Measurements from ENCODE around the gene SFRP5. TPM values are rescaled to one million over a fixed set of nuclear protein-coding genes. Genes with fewer than 3 reads are reported as not detected.

SFRP5 gene
- polyA plus RNA-seq, 6 donors from 2014 or later = not detected

- H3K9me3 Mint-ChIP-seq = no peaks in the 10 kb centered on the region
- ATAC-seq (ENCODE audit: low read depth in 2 of 2) (no peak), DNase-seq (no peak)
- no peak overlapping the region for H3K27ac Mint-ChIP-seq
- peaks cover 6 to 16% of the 10 kb centered on the region in 2 donors for H3K36me3 Mint-ChIP-seq
- H3K4me1 Mint-ChIP-seq = peaks cover 24 to 33% (median 30%) of the 10 kb centered on the region in 3 donors
- H3K4me3 Mint-ChIP-seq = no peak overlapping the region
- peaks cover 13 to 36% (median 23%) of the 10 kb centered on the region in 3 donors for H3K27me3 Mint-ChIP-seq
These were observed 5.5 kb downstream of the SFRP5 start for GRCh38 chr10:97766106-97766810.

- Mint-ChIP-seq H3K4me3 (no peak overlapping the region), H3K36me3 (peaks cover 6 to 21% of the 10 kb centered on the region in 2 donors), H3K4me1 (peaks cover 16 to 23% (median 19%) of the 10 kb centered on the region in 3 donors), H3K27me3 (peaks cover 8 to 25% (median 13%) of the 10 kb centered on the region in 3 donors), H3K27ac (no peak overlapping the region), H3K9me3 (no peaks in the 10 kb centered on the region)
- no peak for DNase-seq
- no peak for ATAC-seq (ENCODE audit: low read depth in 2 of 2)
These were observed 6.6 kb downstream of the SFRP5 start for GRCh38 chr10:97765201-97765600.

- H3K4me1 Mint-ChIP-seq = peaks cover 16 to 21% (median 17%) of the 10 kb centered on the region in 3 donors
- DNase-seq (peak; percentile 6), ATAC-seq (ENCODE audit: low read depth in 2 of 2) (peak; percentile 60 to 64)
- no peaks in the 10 kb centered on the region for H3K9me3 Mint-ChIP-seq
- peaks cover 6 to 21% of the 10 kb centered on the region in 2 donors for H3K36me3 Mint-ChIP-seq
- H3K27ac Mint-ChIP-seq = peak overlapping the region in 3 of 6 donors; percentile 49 to 93 (median 86)
- peak overlapping the region in 3 of 8 donors; percentile 43 to 58 (median 52) for H3K4me3 Mint-ChIP-seq
- H3K27me3 Mint-ChIP-seq = peaks cover 4 to 18% (median 6%) of the 10 kb centered on the region in 3 donors
These were observed 7.3 kb downstream of the SFRP5 start for GRCh38 chr10:97764519-97764931.

GRCh38 chr10:97763947-97764346 lies 7.9 kb downstream of the SFRP5 start:
- Mint-ChIP-seq H3K27me3 (peaks cover under 1 to 12% (median 2%) of the 10 kb centered on the region in 3 donors), H3K4me1 (peaks cover 16 to 21% (median 17%) of the 10 kb centered on the region in 3 donors), H3K4me3 (peak overlapping the region in 1 of 8 donors; percentile 58), H3K36me3 (peaks cover 6 to 21% of the 10 kb centered on the region in 2 donors), H3K9me3 (no peaks in the 10 kb centered on the region), H3K27ac (peak overlapping the region in 2 of 6 donors; percentile 49 to 86)
- ATAC-seq (ENCODE audit: low read depth in 2 of 2) (no peak), DNase-seq (no peak)

GRCh38 chr10:97763411-97763810 lies 8.4 kb downstream of the SFRP5 start:
- Mint-ChIP-seq H3K4me1 (peaks cover 16 to 21% (median 17%) of the 10 kb centered on the region in 3 donors), H3K36me3 (peaks cover 6 to 21% of the 10 kb centered on the region in 2 donors), H3K27ac (peak overlapping the region in 2 of 6 donors; percentile 29 to 59), H3K4me3 (peak overlapping the region in 1 of 8 donors; percentile 70), H3K9me3 (no peaks in the 10 kb centered on the region), H3K27me3 (peaks cover 0 to 7% (median 0%) of the 10 kb centered on the region in 3 donors)
- DNase-seq = no peak
- no peak for ATAC-seq (ENCODE audit: low read depth in 2 of 2)

GRCh38 chr10:97762816-97763215 lies 9.0 kb downstream of the SFRP5 start:
- Mint-ChIP-seq H3K4me1 (peaks cover 11 to 21% (median 17%) of the 10 kb centered on the region in 3 donors), H3K36me3 (peaks cover 6 to 16% of the 10 kb centered on the region in 2 donors), H3K9me3 (no peaks in the 10 kb centered on the region), H3K4me3 (no peak overlapping the region), H3K27ac (peak overlapping the region in 1 of 6 donors; percentile 36), H3K27me3 (peaks cover 0 to 1% (median 0%) of the 10 kb centered on the region in 3 donors)
- DNase-seq (no peak), ATAC-seq (ENCODE audit: low read depth in 2 of 2) (no peak)

GRCh38 chr10:97762056-97762455 lies 9.7 kb downstream of the SFRP5 start:
- ATAC-seq (ENCODE audit: low read depth in 2 of 2) (no peak), DNase-seq (no peak)
- Mint-ChIP-seq H3K27me3 (no peaks in the 10 kb centered on the region), H3K27ac (no peak overlapping the region), H3K4me1 (peaks cover 9 to 22% (median 21%) of the 10 kb centered on the region in 3 donors), H3K9me3 (no peaks in the 10 kb centered on the region), H3K4me3 (no peak overlapping the region), H3K36me3 (peaks cover 6 to 18% of the 10 kb centered on the region in 2 donors)

GRCh38 chr10:97761331-97761865 lies 10.4 kb downstream of the SFRP5 start:
- H3K36me3 Mint-ChIP-seq = peaks cover 6 to 19% of the 10 kb centered on the region in 2 donors
- peak overlapping the region in 1 of 6 donors; percentile 36 for H3K27ac Mint-ChIP-seq
- no peak for ATAC-seq (ENCODE audit: low read depth in 2 of 2)
- peaks cover 9 to 22% (median 21%) of the 10 kb centered on the region in 3 donors for H3K4me1 Mint-ChIP-seq
- no peaks in the 10 kb centered on the region for H3K27me3 Mint-ChIP-seq
- no peak overlapping the region for H3K4me3 Mint-ChIP-seq
- DNase-seq = no peak
- no peaks in the 10 kb centered on the region for H3K9me3 Mint-ChIP-seq

- DNase-seq = no peak
- ATAC-seq (ENCODE audit: low read depth in 2 of 2) = no peak
- Mint-ChIP-seq H3K4me1 (peaks cover 9 to 21% (median 19%) of the 10 kb centered on the region in 3 donors), H3K36me3 (peaks cover 6 to 19% of the 10 kb centered on the region in 2 donors), H3K27ac (peak overlapping the region in 3 of 6 donors; percentile 16 to 51 (median 36)), H3K27me3 (no peaks in the 10 kb centered on the region), H3K9me3 (no peaks in the 10 kb centered on the region), H3K4me3 (no peak overlapping the region)
These were observed 11.1 kb downstream of the SFRP5 start for GRCh38 chr10:97760461-97761257.

GRCh38 chr10:97759946-97760345 lies 11.9 kb downstream of the SFRP5 start:
- Mint-ChIP-seq H3K36me3 (peaks cover 9 to 23% of the 10 kb centered on the region in 2 donors), H3K27me3 (no peaks in the 10 kb centered on the region), H3K9me3 (no peaks in the 10 kb centered on the region), H3K27ac (no peak overlapping the region), H3K4me3 (peak overlapping the region in 1 of 8 donors; percentile 33), H3K4me1 (peaks cover 9 to 19% (median 15%) of the 10 kb centered on the region in 3 donors)
- ATAC-seq (ENCODE audit: low read depth in 2 of 2) (no peak), DNase-seq (no peak)

- peak; percentile 12 for DNase-seq
- Mint-ChIP-seq H3K27ac (no peak overlapping the region), H3K27me3 (no peaks in the 10 kb centered on the region), H3K4me3 (no peak overlapping the region), H3K4me1 (peaks cover 3 to 13% (median 8%) of the 10 kb centered on the region in 3 donors), H3K9me3 (no peaks in the 10 kb centered on the region), H3K36me3 (peaks cover 10 to 28% of the 10 kb centered on the region in 2 donors)
- peak in 1 of 2 donors; percentile 52 for ATAC-seq (ENCODE audit: low read depth in 2 of 2)
These were observed 12.5 kb downstream of the SFRP5 start for GRCh38 chr10:97759158-97759887.

- no peaks in the 10 kb centered on the region for H3K9me3 Mint-ChIP-seq
- H3K27me3 Mint-ChIP-seq = no peaks in the 10 kb centered on the region
- H3K36me3 Mint-ChIP-seq = peaks cover 10 to 28% of the 10 kb centered on the region in 2 donors
- H3K4me1 Mint-ChIP-seq = peaks cover 0 to 5% (median 3%) of the 10 kb centered on the region in 3 donors
- DNase-seq (no peak), ATAC-seq (ENCODE audit: low read depth in 2 of 2) (no peak)
- no peak overlapping the region for H3K27ac Mint-ChIP-seq
- H3K4me3 Mint-ChIP-seq = no peak overlapping the region
These were observed 14.3 kb downstream of the SFRP5 start for GRCh38 chr10:97757471-97757870.

- no peak for ATAC-seq (ENCODE audit: low read depth in 2 of 2)
- Mint-ChIP-seq H3K36me3 (peaks cover 13 to 29% of the 10 kb centered on the region in 2 donors), H3K9me3 (no peaks in the 10 kb centered on the region), H3K27ac (no peak overlapping the region), H3K4me1 (peaks cover 0 to 5% (median 4%) of the 10 kb centered on the region in 3 donors), H3K27me3 (no peaks in the 10 kb centered on the region), H3K4me3 (no peak overlapping the region)
- DNase-seq = no peak
These were observed 16.1 kb downstream of the SFRP5 start for GRCh38 chr10:97755718-97756117.
